Neuronal stem cell (in vitro differentiated cells): ENCODE measurements around the gene RPS21.

Experiments used
- DNase-seq: peaks from one replicate; pipeline ENCODE4 v3.0.0-alpha.2; 2013; ENCODE audit warnings: low spot score
- H2AFZ ChIP-seq: one replicate; pipeline ENCODE4 v1.6.1; 2013; ENCODE audit warnings: mild to moderate bottlenecking, low read length, inconsistent platforms
- H2AK5ac ChIP-seq: 2 replicates; pipeline ENCODE4 v1.6.1; 2013; ENCODE audit warnings: low read depth, mild to moderate bottlenecking, inconsistent platforms, low read length, moderate library complexity, mixed read lengths
- H2BK120ac ChIP-seq: 2 replicates; pipeline ENCODE4 v1.6.1; 2013; ENCODE audit warnings: low read depth, mild to moderate bottlenecking, inconsistent platforms, low read length, moderate library complexity, mixed read lengths
- H2BK12ac ChIP-seq: one replicate; pipeline ENCODE4 v1.6.1; 2013; ENCODE audit warnings: low read length, inconsistent platforms
- H2BK15ac ChIP-seq: 2 replicates; pipeline ENCODE4 v1.6.1; 2013; ENCODE audit warnings: mild to moderate bottlenecking, low read length, inconsistent platforms, mixed read lengths
- H2BK5ac ChIP-seq: one replicate; pipeline ENCODE4 v1.6.1; 2013; ENCODE audit warnings: inconsistent platforms, mild to moderate bottlenecking, low read length, moderate library complexity
- H3K14ac ChIP-seq: one replicate; pipeline ENCODE4 v1.6.1; 2013; ENCODE audit warnings: low read length, inconsistent platforms
- H3K18ac ChIP-seq: 2 replicates; pipeline ENCODE4 v1.6.1; 2013; ENCODE audit warnings: low read length, inconsistent platforms
- H3K23ac ChIP-seq: 2 replicates; pipeline ENCODE4 v1.6.1; 2013; ENCODE audit warnings: low read depth, mild to moderate bottlenecking, mixed read lengths, low read length, inconsistent platforms; ENCODE audit not compliant: poor library complexity
- H3K27ac ChIP-seq: replicated peaks from 3 replicates; pipeline ENCODE4 v1.5.1; 2013; ENCODE audit warnings: low read length, inconsistent platforms
- H3K27me3 ChIP-seq, 3 experiments: 2 replicates each; pipeline ENCODE4 v1.6.1; 2013; ENCODE audit warnings: low read length in 3 of 3, mild to moderate bottlenecking in 2 of 3, inconsistent platforms in 1 of 3, low read depth in 1 of 3, mixed read lengths in 1 of 3, moderate library complexity in 1 of 3; ENCODE audit not compliant: control insufficient read depth in 3 of 3, insufficient read depth in 3 of 3
- H3K36me3 ChIP-seq, 2 donors: replicated peaks in 1 of 2; 2 replicates each; pipeline ENCODE4 v1.6.1; 2013; ENCODE audit warnings: low read length in 2 of 2; ENCODE audit not compliant: control insufficient read depth in 2 of 2, insufficient read depth in 2 of 2
- H3K4ac ChIP-seq: 2 replicates; pipeline ENCODE4 v1.6.1; 2013; ENCODE audit warnings: inconsistent platforms, mild to moderate bottlenecking, low read length, moderate library complexity
- H3K4me1 ChIP-seq, 2 donors: 1 replicate in 1 of 2; 2 replicates in 1 of 2; pipeline ENCODE4 v1.6.1; 2013; ENCODE audit warnings: low read length in 2 of 2, low read depth in 1 of 2; ENCODE audit not compliant: control insufficient read depth in 2 of 2, insufficient read depth in 1 of 2
- H3K4me2 ChIP-seq: one replicate; pipeline ENCODE4 v1.6.1; 2013; ENCODE audit warnings: mild to moderate bottlenecking, low read length, inconsistent platforms; ENCODE audit not compliant: insufficient read depth, poor library complexity, severe bottlenecking
- H3K4me3 ChIP-seq, 2 donors: 2 replicates each; pipeline ENCODE4 v1.5.1; 2013; ENCODE audit warnings: low read length in 2 of 2, mild to moderate bottlenecking in 2 of 2, inconsistent platforms in 1 of 2, moderate library complexity in 1 of 2
- H3K79me1 ChIP-seq: one replicate; pipeline ENCODE4 v1.6.1; 2013; ENCODE audit warnings: low read depth, mild to moderate bottlenecking, inconsistent platforms, low read length, moderate library complexity
- H3K9ac ChIP-seq: one replicate; pipeline ENCODE4 v1.6.1; 2013; ENCODE audit warnings: mild to moderate bottlenecking, low read depth, low read length, inconsistent platforms; ENCODE audit not compliant: poor library complexity
- H3K9me3 ChIP-seq, 2 donors: replicated peaks in 1 of 2; 2 replicates each; pipeline versions ENCODE3 to v1.6.1; 2013; ENCODE audit warnings: low read length in 2 of 2, mild to moderate bottlenecking in 2 of 2, inconsistent platforms in 1 of 2, low read depth in 1 of 2, mixed read lengths in 1 of 2, moderate library complexity in 1 of 2; ENCODE audit not compliant: control insufficient read depth in 2 of 2, insufficient read depth in 1 of 2
- H4K8ac ChIP-seq: one replicate; pipeline ENCODE4 v1.6.1; 2013; ENCODE audit warnings: low read depth, mild to moderate bottlenecking, inconsistent platforms, low read length, moderate library complexity
- H4K91ac ChIP-seq: one replicate; pipeline ENCODE4 v1.6.1; 2013; ENCODE audit warnings: low read length, low read depth, mild to moderate bottlenecking, inconsistent platforms; ENCODE audit not compliant: poor library complexity
- WGBS, 2 donors: extraction: QIAGEN DNeasy Blood & Tissue Kit; methylation state at CpG; one replicate each; pipeline ENCODE4 v1.1.7; 2013; ENCODE audit warnings: missing lambda C conversion rate in 2 of 2, mixed read lengths in 1 of 2; ENCODE audit not compliant: insufficient read length in 2 of 2, insufficient replicate concordance in 1 of 2; ENCODE audit errors: extremely low coverage in 2 of 2; 5-methylcytosine and 5-hydroxymethylcytosine counted together

The RPS21 gene

GRCh38 chr20:62419759-62420158 is 32.9 kb downstream of the RPS21 start:
- Histone ChIP-seq H3K4me2 (no peak overlapping the region), H3K27ac (no peak overlapping the region), H2BK12ac (no peak overlapping the region), H3K9me3 (peaks cover 0 to 5% of the 10 kb centered on the region in 2 donors), H3K23ac (no peak overlapping the region), H4K91ac (no peak overlapping the region), H3K4me3 (no peak overlapping the region), H2BK120ac (peak overlapping the region; percentile 61), H3K79me1 (peaks cover 5% of the 10 kb centered on the region), H3K18ac (peak overlapping the region; percentile 64), H2BK15ac (no peak overlapping the region), H2BK5ac (no peak overlapping the region), H3K36me3 (no peaks in the 10 kb centered on the region), H3K9ac (no peak overlapping the region), H2AFZ (no peak overlapping the region), H3K14ac (peak overlapping the region; percentile 82), H3K4me1 (peaks cover 0 to 3% of the 10 kb centered on the region in 2 donors), H3K27me3 (peaks cover 0 to 41% (median 0%) of the 10 kb centered on the region in 3 experiments), H3K4ac (no peak overlapping the region), H2AK5ac (peak overlapping the region; percentile 70), H4K8ac (no peak overlapping the region)
- DNase-seq: no peak
- no CpG with 5 or more reads among the region's 9 CpGs for WGBS, 2 donors

GRCh38 chr20:62420846-62421715 is 34.2 kb downstream of the RPS21 start:
- Histone ChIP-seq H2BK12ac (peak overlapping the region; percentile 36), H4K91ac (peak overlapping the region; percentile 11), H3K4me1 (peaks cover 0 to 3% of the 10 kb centered on the region in 2 donors), H3K36me3 (no peaks in the 10 kb centered on the region), H3K9ac (peak overlapping the region; percentile 37), H3K14ac (peak overlapping the region; percentile 97), H3K4me3 (peak overlapping the region in 1 of 2 donors; percentile 51), H2AK5ac (peak overlapping the region; percentile 4), H2AFZ (no peak overlapping the region), H3K9me3 (peaks cover 0 to 5% of the 10 kb centered on the region in 2 donors), H2BK5ac (no peak overlapping the region), H3K18ac (peak overlapping the region; percentile 85), H3K27ac (no peak overlapping the region), H2BK15ac (no peak overlapping the region), H3K79me1 (peaks cover 5% of the 10 kb centered on the region), H3K4ac (no peak overlapping the region), H2BK120ac (no peak overlapping the region), H3K4me2 (no peak overlapping the region), H4K8ac (peak overlapping the region; percentile 50), H3K27me3 (peaks cover 0 to 35% (median 0%) of the 10 kb centered on the region in 3 experiments), H3K23ac (peak overlapping the region; percentile 95)
- no peak for DNase-seq
- WGBS, 2 donors: no CpG with 5 or more reads among the region's 24 CpGs

- H3K9me3 ChIP-seq: peaks cover 0 to 5% of the 10 kb centered on the region in 2 donors
- H2BK15ac ChIP-seq: peak overlapping the region; percentile 72
- H2BK12ac ChIP-seq: peak overlapping the region; percentile 36
- no peak overlapping the region for H3K27ac ChIP-seq
- no peak overlapping the region for H4K8ac ChIP-seq
- H3K14ac ChIP-seq: peak overlapping the region; percentile 97
- H2AFZ ChIP-seq: no peak overlapping the region
- H2BK120ac ChIP-seq: no peak overlapping the region
- H3K27me3 ChIP-seq: peaks cover 0 to 32% (median 0%) of the 10 kb centered on the region in 3 experiments
- no CpG with 5 or more reads among the region's 6 CpGs for WGBS, 2 donors
- H3K79me1 ChIP-seq: peaks cover 5% of the 10 kb centered on the region
- no peak for DNase-seq
- H2AK5ac ChIP-seq: peak overlapping the region; percentile 4
- H3K4me1 ChIP-seq: peaks cover 0 to 7% of the 10 kb centered on the region in 2 donors
- H3K4ac ChIP-seq: no peak overlapping the region
- H3K18ac ChIP-seq: peak overlapping the region; percentile 24
- peak overlapping the region; percentile 95 for H3K23ac ChIP-seq
- H4K91ac ChIP-seq: peak overlapping the region; percentile 11
- peak overlapping the region; percentile 37 for H3K9ac ChIP-seq
- no peaks in the 10 kb centered on the region for H3K36me3 ChIP-seq
- no peak overlapping the region for H3K4me2 ChIP-seq
- no peak overlapping the region for H2BK5ac ChIP-seq
- H3K4me3 ChIP-seq: peak overlapping the region in 1 of 2 donors; percentile 51
Observed at GRCh38 chr20:62421716-62421990, 34.8 kb downstream of the RPS21 start.

GRCh38 chr20:62422636-62423325 is 35.9 kb downstream of the RPS21 start:
- peak overlapping the region; percentile 85 for H3K18ac ChIP-seq
- DNase-seq: no peak
- H3K9ac ChIP-seq: peak overlapping the region; percentile 44
- no peak overlapping the region for H4K8ac ChIP-seq
- H2BK12ac ChIP-seq: no peak overlapping the region
- no peak overlapping the region for H3K27ac ChIP-seq
- H3K23ac ChIP-seq: peak overlapping the region; percentile 73
- no peak overlapping the region for H2BK5ac ChIP-seq
- H3K4ac ChIP-seq: no peak overlapping the region
- H3K4me2 ChIP-seq: no peak overlapping the region
- H3K4me3 ChIP-seq: no peak overlapping the region
- no peak overlapping the region for H4K91ac ChIP-seq
- peak overlapping the region; percentile 84 for H2AK5ac ChIP-seq
- H3K36me3 ChIP-seq: no peaks in the 10 kb centered on the region
- H3K79me1 ChIP-seq: peaks cover 5% of the 10 kb centered on the region
- H2BK120ac ChIP-seq: no peak overlapping the region
- H2BK15ac ChIP-seq: peak overlapping the region; percentile 10
- peak overlapping the region; percentile 47 for H3K14ac ChIP-seq
- no peak overlapping the region for H2AFZ ChIP-seq
- peaks cover 0 to 14% of the 10 kb centered on the region in 2 donors for H3K4me1 ChIP-seq
- H3K27me3 ChIP-seq: peaks cover 0 to 28% (median 0%) of the 10 kb centered on the region in 3 experiments
- H3K9me3 ChIP-seq: peaks cover 0 to 5% of the 10 kb centered on the region in 2 donors
- no CpG with 5 or more reads among the region's 20 CpGs for WGBS, 2 donors
